ENCODE results near the gene BABAM2. TPM values are rescaled to one million over a fixed set of nuclear protein-coding genes. Genes with fewer than 3 reads are reported as not detected.
"Not testable (repeated sequence)": the region's sequence is repeated elsewhere in the genome, so short reads cannot be mapped to it uniquely, and the experiment has no call there.

Gene BABAM2
- total RNA-seq, 1 donor: 42.0 TPM

- Histone ChIP-seq H3K9me3 (ENCODE audit: low read depth, low read length) (no peaks in the 10 kb centered on the region), H3K4me3 (ENCODE audit: insufficient read depth, low read length) (no peak overlapping the region), H3K27ac (ENCODE audit: low read depth, low read length) (no peak overlapping the region), H3K27me3 (ENCODE audit: insufficient read depth, low read length) (no peaks in the 10 kb centered on the region), H3K4me2 (ENCODE audit: insufficient read depth, low read length) (no peak overlapping the region), H3K36me3 (ENCODE audit: insufficient read depth, low read length) (no peaks in the 10 kb centered on the region), H3K79me2 (ENCODE audit: insufficient read depth, low read length) (no peaks in the 10 kb centered on the region), H4K20me1 (ENCODE audit: insufficient read depth, low read length) (no peaks in the 10 kb centered on the region), H3K4me1 (ENCODE audit: insufficient read depth, low read length) (peaks cover 6% of the 10 kb centered on the region), H2AFZ (ENCODE audit: low read length) (no peak overlapping the region)
- no peak for DNase-seq (ENCODE audit: insufficient read length, low spot score, missing footprints)
- TF ChIP-seq CTCF (IDR thresholded peaks at IDR 0.05; ENCODE audit: extremely low read depth, low read depth, low read length): no peak
Observed at GRCh38 chr2:28021898-28022297, 131.4 kb downstream of the BABAM2 start.

GRCh38 chr2:28025123-28025522 lies 134.6 kb downstream of the BABAM2 start:
- no peak for DNase-seq (ENCODE audit: insufficient read length, low spot score, missing footprints)
- no peaks in the 10 kb centered on the region for H3K27me3 ChIP-seq (ENCODE audit: insufficient read depth, low read length)
- H3K36me3 ChIP-seq (ENCODE audit: insufficient read depth, low read length): no peaks in the 10 kb centered on the region
- H3K4me3 ChIP-seq (ENCODE audit: insufficient read depth, low read length): no peak overlapping the region
- peak overlapping the region; percentile 18 for H3K27ac ChIP-seq (ENCODE audit: low read depth, low read length)
- no peaks in the 10 kb centered on the region for H3K9me3 ChIP-seq (ENCODE audit: low read depth, low read length)
- no peaks in the 10 kb centered on the region for H4K20me1 ChIP-seq (ENCODE audit: insufficient read depth, low read length)
- H3K4me1 ChIP-seq (ENCODE audit: insufficient read depth, low read length): peaks cover 6% of the 10 kb centered on the region
- no peak for TF ChIP-seq CTCF (IDR thresholded peaks at IDR 0.05; ENCODE audit: extremely low read depth, low read depth, low read length)
- no peaks in the 10 kb centered on the region for H3K79me2 ChIP-seq (ENCODE audit: insufficient read depth, low read length)
- no peak overlapping the region for H3K4me2 ChIP-seq (ENCODE audit: insufficient read depth, low read length)
- H2AFZ ChIP-seq (ENCODE audit: low read length): no peak overlapping the region

GRCh38 chr2:28026230-28026629 lies 135.7 kb downstream of the BABAM2 start:
- not testable (repeated sequence) for H2AFZ ChIP-seq (ENCODE audit: low read length); H3K9me3 ChIP-seq (ENCODE audit: low read depth, low read length); H3K27me3 ChIP-seq (ENCODE audit: insufficient read depth, low read length); H3K36me3 ChIP-seq (ENCODE audit: insufficient read depth, low read length); H3K4me2 ChIP-seq (ENCODE audit: insufficient read depth, low read length); H3K4me1 ChIP-seq (ENCODE audit: insufficient read depth, low read length); DNase-seq (ENCODE audit: insufficient read length, low spot score, missing footprints); H3K27ac ChIP-seq (ENCODE audit: low read depth, low read length); H4K20me1 ChIP-seq (ENCODE audit: insufficient read depth, low read length); H3K4me3 ChIP-seq (ENCODE audit: insufficient read depth, low read length); H3K79me2 ChIP-seq (ENCODE audit: insufficient read depth, low read length)

GRCh38 chr2:28028025-28028424 lies 137.5 kb downstream of the BABAM2 start:
- no peaks in the 10 kb centered on the region for H4K20me1 ChIP-seq (ENCODE audit: insufficient read depth, low read length)
- H2AFZ ChIP-seq (ENCODE audit: low read length): no peak overlapping the region
- no peaks in the 10 kb centered on the region for H3K79me2 ChIP-seq (ENCODE audit: insufficient read depth, low read length)
- H3K4me2 ChIP-seq (ENCODE audit: insufficient read depth, low read length): no peak overlapping the region
- H3K4me1 ChIP-seq (ENCODE audit: insufficient read depth, low read length): peaks cover 9% of the 10 kb centered on the region
- no peak overlapping the region for H3K27ac ChIP-seq (ENCODE audit: low read depth, low read length)
- no peaks in the 10 kb centered on the region for H3K9me3 ChIP-seq (ENCODE audit: low read depth, low read length)
- no peaks in the 10 kb centered on the region for H3K36me3 ChIP-seq (ENCODE audit: insufficient read depth, low read length)
- H3K27me3 ChIP-seq (ENCODE audit: insufficient read depth, low read length): no peaks in the 10 kb centered on the region
- TF ChIP-seq CTCF (IDR thresholded peaks at IDR 0.05; ENCODE audit: extremely low read depth, low read depth, low read length): no peak
- no peak for DNase-seq (ENCODE audit: insufficient read length, low spot score, missing footprints)
- no peak overlapping the region for H3K4me3 ChIP-seq (ENCODE audit: insufficient read depth, low read length)

Data from osteoblast (primary cell).